DOHH2 (cell line): ENCODE measurements around the gene PLAAT3.
A peak's percentile ranks its signal among the peaks of the same experiment; 100 is the strongest.

Experiments
- H3F3A ChIP-seq: fragments of 200-600 bp; sonication (generic), shearing (Covaris generic); 2 replicates; pipeline ENCODE4 v1.6.0; 2016; ENCODE audit warnings: antibody characterized with exemption, mild to moderate bottlenecking; ENCODE audit not compliant: control insufficient read depth, insufficient read depth
- H3K27ac ChIP-seq: fragments of 200-600 bp; sonication (generic); 2 replicates; pipeline ENCODE4 v1.5.1; 2014; ENCODE audit warnings: low read depth, mild to moderate bottlenecking, low read length, moderate library complexity
- H3K27me3 ChIP-seq: fragments of 200-600 bp; sonication (generic); 2 replicates; pipeline ENCODE4 v1.6.1; 2014; ENCODE audit warnings: mild to moderate bottlenecking, low read length, mixed read lengths; ENCODE audit not compliant: control insufficient read depth
- H3K36me3 ChIP-seq: fragments of 200-600 bp; sonication (generic); 2 replicates; pipeline ENCODE4 v1.6.1; 2014; ENCODE audit warnings: mild to moderate bottlenecking, low read length, moderate library complexity, mixed read lengths; ENCODE audit not compliant: control insufficient read depth
- H3K4me1 ChIP-seq: fragments of 200-600 bp; sonication (generic); 2 replicates; pipeline ENCODE4 v1.6.1; 2014; ENCODE audit warnings: mild to moderate bottlenecking, low read length, mixed read lengths; ENCODE audit not compliant: control insufficient read depth
- H3K4me2 ChIP-seq: fragments of 200-600 bp; sonication (generic); 2 replicates; pipeline ENCODE4 v1.6.0; 2014; ENCODE audit warnings: mild to moderate bottlenecking, low read length, moderate library complexity
- H3K4me3 ChIP-seq: fragments of 200-600 bp; sonication (generic); 2 replicates; pipeline ENCODE4 v1.5.1; 2014; ENCODE audit warnings: mild to moderate bottlenecking, low read length, mixed read lengths
- H3K79me2 ChIP-seq: fragments of 200-600 bp; sonication (generic); 2 replicates; pipeline ENCODE4 v1.6.1; 2014; ENCODE audit warnings: mild to moderate bottlenecking, low read length, mixed read lengths; ENCODE audit not compliant: control insufficient read depth
- H3K9me2 ChIP-seq: fragments of 200-600 bp; sonication (generic); replicated peaks from 2 replicates; pipeline ENCODE4 v1.6.1; 2014; ENCODE audit warnings: mild to moderate bottlenecking, low read length, mixed read lengths; ENCODE audit not compliant: control insufficient read depth
- H3K9me3 ChIP-seq: fragments of 200-600 bp; sonication (generic); 2 replicates; pipeline ENCODE4 v1.6.1; 2014; ENCODE audit warnings: antibody characterized with exemption, low read length, mixed read lengths; ENCODE audit not compliant: control insufficient read depth, insufficient read depth
- H4K20me1 ChIP-seq: fragments of 200-600 bp; sonication (generic); 2 replicates; pipeline ENCODE4 v1.6.0; 2014; ENCODE audit warnings: low read depth, mild to moderate bottlenecking, antibody characterized with exemption, low read length, moderate library complexity; ENCODE audit not compliant: control insufficient read depth, insufficient read depth
- CTCF ChIP-seq: fragments of 200-600 bp; sonication (generic); IDR thresholded peaks from one replicate; pipeline ENCODE4 v1.5.1; 2014; ENCODE audit warnings: antibody characterized with exemption, mild to moderate bottlenecking, low read depth, low read length; ENCODE audit not compliant: poor library complexity, severe bottlenecking
- EZH2phosphoT487 ChIP-seq: fragments of 200-600 bp; sonication (generic); IDR thresholded peaks from 2 replicates; pipeline ENCODE4 v1.6.1; 2017; ENCODE audit warnings: borderline replicate concordance, mild to moderate bottlenecking, antibody characterized with exemption, low read length, moderate library complexity, mixed read lengths

Gene PLAAT3

GRCh38 chr11:63616953-63617352 is 2.7 kb upstream of the PLAAT3 start:
- TF ChIP-seq EZH2phosphoT487 = no peak
- TF ChIP-seq CTCF = no peak
- Histone ChIP-seq H4K20me1 (no peaks in the 10 kb centered on the region), H3K27me3 (peaks cover 25% of the 10 kb centered on the region), H3K9me2 (no peaks in the 10 kb centered on the region), H3K4me1 (peaks cover 14% of the 10 kb centered on the region), H3F3A (no peaks in the 10 kb centered on the region), H3K9me3 (no peaks in the 10 kb centered on the region), H3K36me3 (no peaks in the 10 kb centered on the region), H3K4me2 (no peak overlapping the region), H3K79me2 (no peaks in the 10 kb centered on the region), H3K4me3 (no peak overlapping the region), H3K27ac (no peak overlapping the region)

- Histone ChIP-seq H3F3A (no peaks in the 10 kb centered on the region), H3K4me1 (peaks cover 9% of the 10 kb centered on the region), H3K36me3 (no peaks in the 10 kb centered on the region), H3K27ac (no peak overlapping the region), H3K4me3 (peak overlapping the region; percentile 52), H3K27me3 (peaks cover 30% of the 10 kb centered on the region), H4K20me1 (no peaks in the 10 kb centered on the region), H3K9me2 (no peaks in the 10 kb centered on the region), H3K79me2 (no peaks in the 10 kb centered on the region), H3K9me3 (no peaks in the 10 kb centered on the region), H3K4me2 (peak overlapping the region; percentile 59)
- TF ChIP-seq EZH2phosphoT487 (no peak), CTCF (no peak)
Measured at GRCh38 chr11:63613517-63614135, 607 bp downstream of the PLAAT3 start.

- Histone ChIP-seq H3K27me3 (peaks cover 30% of the 10 kb centered on the region), H3K79me2 (no peaks in the 10 kb centered on the region), H3K4me2 (no peak overlapping the region), H3F3A (no peaks in the 10 kb centered on the region), H3K4me3 (no peak overlapping the region), H3K36me3 (no peaks in the 10 kb centered on the region), H3K9me2 (no peaks in the 10 kb centered on the region), H4K20me1 (no peaks in the 10 kb centered on the region), H3K9me3 (no peaks in the 10 kb centered on the region), H3K27ac (no peak overlapping the region), H3K4me1 (peaks cover 9% of the 10 kb centered on the region)
- no peak for TF ChIP-seq EZH2phosphoT487
- TF ChIP-seq CTCF = no peak
Measured at GRCh38 chr11:63612181-63612580, 2.1 kb downstream of the PLAAT3 start.

GRCh38 chr11:63611395-63611747 is 2.9 kb downstream of the PLAAT3 start:
- Histone ChIP-seq H3K36me3 (no peaks in the 10 kb centered on the region), H3K27me3 (peaks cover 30% of the 10 kb centered on the region), H3F3A (no peaks in the 10 kb centered on the region), H3K27ac (no peak overlapping the region), H3K9me2 (no peaks in the 10 kb centered on the region), H3K4me3 (no peak overlapping the region), H3K79me2 (no peaks in the 10 kb centered on the region), H4K20me1 (no peaks in the 10 kb centered on the region), H3K4me2 (no peak overlapping the region), H3K4me1 (peaks cover 9% of the 10 kb centered on the region), H3K9me3 (no peaks in the 10 kb centered on the region)
- TF ChIP-seq CTCF = no peak
